ENCODE results near the gene PKD1L1.

DNA sequence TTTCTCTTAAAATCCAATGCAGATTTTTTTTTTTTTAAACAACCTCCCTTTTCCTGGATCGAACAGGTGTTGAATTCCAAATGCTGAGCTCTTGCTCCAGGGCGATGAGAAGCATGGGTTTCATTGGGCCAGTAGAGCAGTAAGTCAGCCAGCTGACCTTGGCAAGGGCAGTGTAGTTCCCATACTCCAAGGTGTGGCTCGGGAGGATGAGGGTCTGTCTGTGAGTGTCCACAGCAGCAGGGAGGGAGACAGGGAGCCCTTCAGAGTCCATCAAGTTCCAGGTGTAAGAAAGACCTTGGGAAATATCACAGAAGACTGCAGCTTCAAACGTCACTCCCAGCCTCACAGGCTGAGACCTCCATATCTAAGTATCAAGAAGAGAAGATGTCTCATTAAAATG, 50.4 kb downstream of the PKD1L1 start:
- no peak for TF ChIP-seq POLR2A (IDR thresholded peaks at IDR 0.05; ENCODE audit: low read length)
- no peak for TF ChIP-seq BHLHE40 (IDR thresholded peaks at IDR 0.05; ENCODE audit: low read depth, low read length)
- TF ChIP-seq JUN (IDR thresholded peaks at IDR 0.05): no peak
- TF ChIP-seq EP300 (IDR thresholded peaks at IDR 0.05): no peak
